NCI-H2227 treated with DMSO at 0.1 percent for 48 hours (cell line): ENCODE measurements around the gene ACTR3.
"Not testable (repeated sequence)": the region's sequence is repeated elsewhere in the genome, so short reads cannot be mapped to it uniquely, and the experiment has no call there.

Experiments used
- DNase-seq: peaks from one replicate; lab custom pipeline; 2025; lab: John Stamatoyannopoulos, UW

Gene ACTR3

DNA sequence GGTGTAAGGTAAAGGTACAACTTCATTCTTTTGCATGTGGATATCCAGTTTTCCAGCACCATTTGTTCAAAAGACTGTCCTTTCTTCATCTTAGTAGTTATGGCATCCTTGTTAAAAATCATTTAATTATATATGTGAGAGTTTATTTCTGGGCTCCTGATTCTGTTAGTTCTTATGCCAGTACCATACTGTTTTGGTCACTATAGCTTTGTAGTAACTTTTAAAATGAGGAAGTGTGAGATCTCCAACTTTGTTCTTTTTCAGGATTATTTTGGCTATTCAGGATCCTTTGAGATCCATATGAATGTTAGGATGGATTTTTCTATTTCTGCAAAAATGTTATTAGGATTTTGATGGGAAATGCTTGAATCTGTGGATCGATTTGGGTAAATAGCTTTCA is 16.8 kb downstream of the ACTR3 start:
- DNase-seq = no peak

DNA sequence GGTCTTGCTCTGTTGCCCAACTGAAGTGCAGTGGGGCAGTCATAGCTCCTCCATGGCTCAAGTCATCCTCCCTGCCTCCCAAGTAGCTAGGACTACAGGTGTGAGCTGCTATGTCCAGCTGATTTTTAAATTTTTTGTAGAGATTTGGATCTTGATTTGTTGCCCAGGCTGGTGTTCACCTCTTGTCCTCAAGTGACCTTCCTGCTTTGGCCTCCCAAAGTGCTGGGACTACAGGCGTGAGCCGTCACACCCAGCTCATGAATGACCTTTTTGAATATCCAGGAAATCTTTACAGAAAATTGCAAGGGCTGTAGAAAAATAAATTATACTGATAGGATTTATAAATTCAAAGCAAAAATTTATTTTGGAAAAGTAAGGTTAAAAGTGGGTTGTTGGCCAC is 17.4 kb downstream of the ACTR3 start:
- no peak for DNase-seq

DNA sequence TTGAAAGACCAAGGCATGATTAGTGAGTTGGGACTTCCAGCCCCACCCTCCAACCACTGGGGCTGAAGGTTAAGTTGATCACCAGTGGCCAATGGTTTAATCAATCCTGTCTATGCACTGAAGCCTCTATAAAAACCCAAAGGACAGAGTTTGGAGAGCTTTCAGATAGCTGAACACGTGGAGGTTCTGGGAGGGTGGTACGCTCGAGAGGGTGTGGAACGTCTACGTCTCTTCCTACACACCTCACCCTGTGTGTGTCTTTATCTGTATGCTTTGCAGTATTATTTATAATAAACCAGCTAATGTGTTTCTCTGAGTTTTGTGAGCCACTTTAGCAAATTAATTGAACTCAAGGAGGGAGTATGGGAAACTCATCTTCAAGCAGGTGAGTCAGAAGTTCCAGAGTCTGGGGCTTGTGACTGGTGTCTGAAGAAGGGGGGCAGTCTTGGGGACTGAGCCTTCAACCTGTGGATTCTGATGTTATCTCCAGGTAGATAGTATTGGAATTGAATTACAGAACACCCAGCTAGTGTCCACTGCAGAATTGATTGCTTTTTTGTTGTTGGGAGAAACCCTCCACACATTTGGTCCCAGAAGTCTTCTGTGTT is 20.3 kb downstream of the ACTR3 start:
- DNase-seq = no peak

- DNase-seq = no peak
Observed at GRCh38 chr2:113910967-113911678, 21.2 kb downstream of the ACTR3 start.

DNA sequence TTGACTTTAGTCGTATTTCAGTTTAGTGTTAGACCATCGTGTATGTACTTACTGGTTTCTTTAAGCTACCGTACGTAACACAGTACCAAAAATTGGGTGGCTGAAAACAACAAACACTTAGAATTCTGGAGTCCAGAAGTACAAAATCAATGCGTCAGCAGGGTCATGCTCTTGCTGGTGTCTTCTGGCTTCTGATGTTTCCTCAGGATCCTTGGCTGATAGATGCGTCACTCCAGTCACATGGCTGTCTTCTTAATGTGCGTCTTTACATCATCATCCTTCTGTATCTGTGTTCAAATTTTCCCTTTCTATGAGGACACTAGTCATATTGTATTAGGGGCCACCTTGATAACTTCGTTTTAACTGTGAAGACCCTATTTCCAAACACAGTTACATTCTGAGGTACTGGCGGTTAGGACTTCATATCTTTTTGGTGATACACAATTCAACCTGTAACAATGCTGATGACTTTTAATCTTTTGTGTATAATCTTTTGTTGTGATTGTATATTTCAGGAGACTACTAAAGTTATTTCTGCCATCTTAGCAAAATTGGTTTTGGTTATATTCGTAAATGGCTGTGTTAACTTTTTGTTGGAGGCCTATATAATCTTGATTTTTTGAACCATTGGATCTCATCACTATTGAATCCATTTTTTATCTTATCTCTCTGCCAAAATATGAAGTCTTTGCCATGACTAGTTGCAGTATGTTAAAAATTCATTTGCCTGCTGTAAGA is 25.4 kb downstream of the ACTR3 start:
- DNase-seq = no peak

DNA sequence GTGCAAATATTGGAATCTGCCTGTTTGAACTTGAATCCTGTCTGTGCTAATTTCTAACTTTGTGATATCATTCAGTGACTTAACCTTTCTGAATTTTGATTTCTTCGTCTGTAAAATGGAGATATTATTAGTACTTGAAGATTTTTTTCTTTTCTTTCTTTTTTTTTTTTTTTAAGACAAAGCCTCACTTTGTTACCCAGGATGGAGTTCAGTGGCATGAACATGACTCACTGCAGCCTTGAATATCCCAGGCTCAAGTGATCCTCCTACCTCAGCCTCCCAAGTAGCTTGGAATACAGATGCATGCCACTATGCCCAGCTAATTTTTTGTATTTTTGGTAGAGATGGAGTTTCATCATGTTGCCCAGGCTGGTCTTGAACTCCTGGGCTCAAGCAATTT is 28.3 kb downstream of the ACTR3 start:
- no peak for DNase-seq

- no peak for DNase-seq
Observed at GRCh38 chr2:113920996-113921395, 31.1 kb downstream of the ACTR3 start.

GRCh38 chr2:113922335-113922734 is 32.4 kb downstream of the ACTR3 start:
- no peak for DNase-seq

GRCh38 chr2:113922784-113923183 is 32.9 kb downstream of the ACTR3 start:
- no peak for DNase-seq

GRCh38 chr2:113925884-113926283 is 36.0 kb downstream of the ACTR3 start:
- no peak for DNase-seq

DNA sequence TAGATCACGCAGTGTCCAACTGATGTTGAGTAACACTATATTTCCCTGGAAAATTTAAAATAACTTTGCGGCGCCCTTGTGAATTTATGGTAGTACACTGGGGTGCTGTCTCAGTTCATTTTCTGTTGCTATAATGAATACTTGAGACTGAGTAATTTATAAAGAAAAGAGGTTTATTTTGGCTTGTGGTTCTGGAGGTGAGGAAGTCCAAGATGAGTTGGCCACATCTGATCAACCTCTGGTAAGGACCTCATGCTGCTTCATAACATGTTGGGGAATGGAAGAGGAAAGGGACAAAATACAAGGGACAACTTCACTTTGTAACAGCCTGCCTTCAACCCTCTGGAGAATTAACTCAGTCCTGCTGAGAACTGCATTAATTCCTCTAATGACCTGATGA is 36.4 kb downstream of the ACTR3 start:
- DNase-seq = no peak

GRCh38 chr2:113930448-113930847 is 40.6 kb downstream of the ACTR3 start:
- no peak for DNase-seq

DNA sequence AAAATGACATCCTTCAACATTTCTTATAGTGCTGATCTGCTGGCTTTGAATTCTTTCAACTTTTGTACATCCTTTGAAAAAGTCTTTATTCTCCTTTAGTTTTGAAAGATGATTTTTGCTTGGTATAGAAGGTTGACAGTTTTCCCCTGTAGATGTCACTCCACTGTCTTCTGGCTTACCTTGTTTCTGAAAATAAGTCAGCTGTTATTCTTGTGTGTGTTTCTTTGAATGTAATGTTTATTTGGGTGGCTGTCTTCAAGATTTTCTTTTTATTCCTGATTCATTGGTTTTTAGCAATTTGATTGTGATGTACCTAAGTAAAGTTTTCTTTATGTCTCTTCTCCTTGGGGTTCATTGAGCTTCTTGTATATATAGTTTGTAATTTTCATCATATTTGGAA is 47.6 kb downstream of the ACTR3 start:
- DNase-seq = no peak

GRCh38 chr2:113940891-113941290 is 51.0 kb downstream of the ACTR3 start:
- DNase-seq = no peak

DNA sequence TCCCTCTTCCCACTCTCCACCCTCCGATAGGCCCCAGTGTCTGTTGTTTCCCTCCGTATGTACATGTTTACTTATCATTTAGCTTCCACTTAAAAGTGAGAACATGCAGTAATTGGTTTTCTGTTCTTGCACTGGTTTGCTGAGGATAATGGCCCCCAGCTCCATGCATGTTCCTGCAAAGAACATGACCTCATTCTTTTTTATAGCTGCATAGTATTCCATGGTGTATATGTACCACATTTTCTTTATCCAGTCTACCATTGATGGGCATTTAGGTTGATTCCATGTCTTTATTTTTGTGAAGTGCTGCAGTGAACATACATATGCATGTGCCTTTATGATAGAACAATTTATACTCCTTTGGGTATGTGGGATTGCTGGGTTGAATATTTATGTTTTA is 55.9 kb downstream of the ACTR3 start:
- DNase-seq = not testable (repeated sequence)

- not testable (repeated sequence) for DNase-seq
Observed at GRCh38 chr2:113950906-113951305, 61.0 kb downstream of the ACTR3 start.

DNA sequence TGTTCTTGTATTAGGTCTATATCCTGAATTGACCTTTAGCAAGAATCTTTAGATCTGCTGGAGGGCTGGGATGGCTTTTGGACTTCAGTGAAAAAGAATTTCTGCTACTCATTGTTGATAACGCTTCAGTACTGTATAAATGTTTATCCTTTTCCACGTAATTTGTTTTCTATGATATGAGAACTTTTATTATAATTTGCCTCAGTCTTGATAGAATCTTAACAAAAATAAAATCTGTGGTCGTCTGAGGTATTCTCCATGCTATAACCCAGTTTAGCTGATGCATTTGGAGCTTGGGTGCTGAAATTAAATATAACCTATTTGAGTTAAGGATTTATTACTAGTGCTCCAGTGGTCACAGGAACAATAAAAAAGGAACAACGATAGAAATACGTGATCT is 71.1 kb downstream of the ACTR3 start:
- DNase-seq = no peak

- DNase-seq = no peak
Observed at GRCh38 chr2:113962692-113963480, 73.0 kb downstream of the ACTR3 start.

- DNase-seq = no peak
Observed at GRCh38 chr2:113963965-113964364, 74.1 kb downstream of the ACTR3 start.

DNA sequence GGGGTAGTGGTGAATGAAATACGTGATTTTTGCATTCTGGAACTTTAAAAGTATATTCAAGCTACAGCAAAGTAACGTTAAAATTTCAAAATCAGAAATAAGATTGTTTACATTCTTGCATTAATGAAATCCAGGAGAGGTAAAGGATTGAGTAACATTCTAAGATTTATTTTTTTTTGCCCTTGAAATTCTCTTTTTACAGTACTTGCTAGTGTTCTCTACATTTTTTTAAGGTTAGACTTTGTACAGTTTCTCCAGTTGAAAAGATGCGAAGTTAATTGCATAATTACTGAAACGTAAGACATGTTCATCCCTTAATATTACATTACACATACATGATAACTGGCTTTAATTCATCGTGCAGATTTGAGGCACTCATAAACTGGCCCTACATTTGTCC is 74.5 kb downstream of the ACTR3 start:
- DNase-seq = no peak

DNA sequence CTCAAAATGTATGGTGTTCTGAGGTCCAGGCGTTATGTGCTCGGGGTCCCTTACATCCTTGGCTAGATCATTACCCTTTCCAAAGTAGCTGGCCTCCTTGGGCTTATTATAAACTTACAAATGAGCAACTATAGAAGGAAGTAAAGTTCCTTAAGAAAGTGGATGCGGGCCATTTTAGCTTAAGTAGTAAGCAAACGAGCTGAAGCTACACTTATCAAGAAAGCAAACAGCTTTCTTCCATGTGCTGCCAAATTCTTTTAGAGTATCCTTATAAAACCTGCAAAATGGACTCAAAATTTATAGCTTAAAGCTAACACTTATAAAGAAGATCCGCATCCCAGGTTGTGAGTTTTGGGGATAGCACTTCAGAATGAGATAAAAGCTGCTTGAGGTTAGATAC is 75.3 kb downstream of the ACTR3 start:
- DNase-seq = no peak

GRCh38 chr2:113965644-113966043 is 75.8 kb downstream of the ACTR3 start:
- DNase-seq = peak; percentile 50

DNA sequence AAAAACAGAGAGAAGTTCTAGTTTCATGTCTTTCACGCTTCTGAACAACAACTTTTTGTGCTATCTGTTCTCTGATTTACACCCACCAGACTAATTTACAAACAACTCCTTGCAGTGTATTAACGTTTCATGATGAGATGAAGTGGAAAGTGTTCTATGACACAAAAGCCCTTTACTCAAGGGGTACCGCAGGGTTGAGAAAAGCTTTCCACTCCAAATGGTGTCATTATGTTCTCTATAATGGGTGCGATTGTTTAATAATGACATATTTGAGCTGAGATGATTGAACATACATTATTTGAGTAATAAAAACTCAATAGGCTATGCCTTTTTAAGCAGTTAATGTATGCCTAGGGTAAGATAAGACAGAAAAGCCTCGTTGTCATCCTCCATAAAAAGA is 76.3 kb downstream of the ACTR3 start:
- DNase-seq = peak; percentile 11
